ENCODE data around the gene SLC16A8.
"Not testable (repeated sequence)": the region's sequence is repeated elsewhere in the genome, so short reads cannot be mapped to it uniquely, and the experiment has no call there.

The SLC16A8 gene

DNA sequence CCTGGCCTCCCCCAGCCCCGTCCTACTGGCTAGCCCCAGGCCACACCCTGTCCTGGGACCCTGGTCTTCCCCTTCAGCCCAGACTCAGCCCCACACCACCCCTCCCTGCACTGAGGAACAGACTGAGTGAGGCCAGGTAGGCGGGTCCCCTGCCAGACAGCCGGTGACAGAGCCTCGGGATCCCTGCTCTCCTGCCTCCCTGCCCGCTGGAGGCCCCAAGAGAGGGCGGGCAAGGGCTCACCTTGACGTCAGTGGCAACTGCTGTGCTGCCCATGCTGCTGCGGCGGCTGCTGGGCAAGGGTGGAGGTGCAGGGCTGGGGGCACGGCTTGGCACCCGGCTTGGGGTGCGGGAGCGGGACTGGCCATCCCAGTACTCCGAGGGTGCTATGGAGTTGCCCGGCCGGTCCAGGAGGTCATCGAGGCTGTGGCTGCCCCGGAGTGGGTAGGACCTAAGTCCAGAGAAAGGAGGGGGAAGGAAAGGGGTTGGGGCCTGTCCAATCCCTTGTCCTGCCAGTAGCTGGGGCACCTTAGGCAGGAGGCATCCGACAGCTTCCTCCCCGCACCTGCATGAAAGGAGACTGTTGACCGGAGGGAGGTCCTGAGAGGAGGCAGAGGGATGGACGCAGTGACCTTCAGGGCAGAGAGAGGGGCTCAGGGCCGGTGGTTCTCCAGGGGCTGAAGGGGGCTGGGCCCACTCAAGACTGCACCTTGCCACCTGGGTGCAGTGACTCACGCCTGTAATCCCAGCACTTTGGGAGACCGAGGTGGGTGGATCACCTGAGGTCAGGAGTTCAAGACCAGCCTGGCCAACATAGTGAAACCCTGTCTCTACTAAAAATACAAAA, 2.2 kb upstream of the SLC16A8 start:
- no peak for DNase-seq (ENCODE audit: low spot score)

GRCh38 chr22:38085501-38085900, 1.5 kb upstream of the SLC16A8 start:
- DNase-seq (ENCODE audit: low spot score) = no peak

DNA sequence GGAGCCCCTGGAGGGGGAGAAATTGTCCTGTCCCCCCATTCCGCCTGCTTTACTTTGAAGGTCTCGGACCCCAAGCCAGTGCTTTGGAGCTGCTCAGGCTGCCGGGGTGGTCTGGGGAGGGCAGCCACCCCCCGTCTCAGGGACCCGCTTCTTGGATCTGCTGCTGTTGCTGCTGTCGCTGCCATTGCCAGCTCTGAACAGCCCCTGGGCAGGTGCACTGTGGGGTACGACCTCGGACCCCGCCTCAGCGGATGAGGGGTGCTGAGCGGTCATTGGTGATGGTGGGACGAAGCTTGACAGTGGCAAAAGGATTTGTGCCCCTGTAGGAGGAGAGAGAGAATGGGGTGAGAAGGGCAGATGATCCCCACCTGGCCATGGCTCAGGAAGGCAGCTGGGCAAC, 1.1 kb upstream of the SLC16A8 start:
- DNase-seq (ENCODE audit: low spot score) = no peak

DNA sequence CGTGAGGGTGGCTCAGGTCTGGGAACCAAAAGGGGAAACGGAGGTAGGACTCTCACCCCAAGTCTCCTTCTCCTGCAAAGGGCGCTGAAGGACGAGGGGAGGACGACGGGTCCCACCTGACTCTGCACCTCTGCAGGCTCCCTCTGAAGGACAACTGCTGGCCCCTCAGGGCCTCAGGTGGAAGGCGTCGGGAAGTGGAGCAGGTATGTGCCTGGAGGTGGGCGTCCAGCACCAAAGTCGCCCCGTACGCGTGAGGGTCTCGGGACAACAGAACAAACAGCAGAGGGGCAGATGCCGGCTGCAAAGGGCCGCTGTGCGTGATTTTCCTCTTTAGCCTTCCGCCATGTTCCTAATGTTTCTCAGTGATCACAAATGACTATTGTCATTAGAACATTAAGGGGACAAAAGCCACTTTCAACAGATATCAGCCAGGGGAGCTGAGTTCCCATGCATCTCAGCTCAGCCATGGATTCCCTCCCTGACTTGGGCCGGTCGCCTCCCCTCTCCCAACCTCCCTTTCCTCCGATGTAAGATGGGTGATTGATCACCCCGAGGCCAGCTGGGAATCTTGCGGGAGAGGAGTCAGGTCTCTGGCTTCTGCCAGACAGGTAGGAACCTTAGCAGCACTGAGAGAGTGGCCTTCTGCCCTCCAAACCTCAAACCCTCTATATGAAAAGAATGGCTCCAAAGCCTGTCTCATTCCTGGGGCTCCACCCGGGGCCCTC, 836 bp downstream of the SLC16A8 start:
- DNase-seq (ENCODE audit: low spot score) = no peak

DNA sequence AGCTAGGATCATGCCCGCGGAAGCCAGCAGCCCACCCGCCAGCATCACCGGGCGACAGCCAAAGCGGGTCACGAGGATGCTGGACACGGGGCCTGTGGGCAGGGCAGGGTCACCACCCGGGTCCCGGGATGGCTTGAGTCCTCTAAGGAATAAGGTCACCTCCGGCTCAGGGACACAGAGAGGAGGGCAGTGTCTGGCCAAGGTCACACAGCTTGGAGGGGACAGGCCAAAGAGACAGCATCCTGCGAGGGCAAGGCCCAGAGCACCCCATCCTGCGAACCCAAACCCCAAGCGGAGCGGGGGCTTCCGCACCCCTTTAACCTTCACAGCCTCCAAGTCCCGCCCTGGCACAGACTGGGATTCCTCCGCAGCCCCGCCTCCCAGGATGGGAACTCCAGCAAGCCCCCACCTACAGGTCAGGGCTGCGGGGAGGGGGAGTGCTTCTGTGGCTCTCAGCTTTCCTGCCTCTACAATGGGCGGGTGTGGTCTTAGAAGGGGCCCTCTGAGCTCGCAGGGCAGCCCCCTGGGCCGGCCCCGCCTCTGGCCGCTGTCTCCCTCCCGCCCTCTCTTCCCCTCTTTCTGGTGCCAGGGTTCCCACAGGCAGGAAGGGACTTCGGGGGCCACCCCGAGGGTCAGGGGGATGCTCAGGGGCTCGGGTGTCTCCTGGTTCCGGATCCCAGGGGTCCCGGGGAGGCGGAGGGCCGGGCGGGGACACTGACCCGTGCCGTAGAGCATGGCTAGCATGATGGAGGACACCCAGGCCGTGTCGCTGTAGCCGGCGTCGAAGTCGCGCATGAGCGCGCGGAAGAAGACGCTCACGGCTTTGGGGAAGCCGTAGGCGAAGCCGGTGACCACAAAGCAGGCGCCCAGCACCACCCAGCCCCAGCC, 1.8 kb downstream of the SLC16A8 start:
- no peak for DNase-seq (ENCODE audit: low spot score)

DNA sequence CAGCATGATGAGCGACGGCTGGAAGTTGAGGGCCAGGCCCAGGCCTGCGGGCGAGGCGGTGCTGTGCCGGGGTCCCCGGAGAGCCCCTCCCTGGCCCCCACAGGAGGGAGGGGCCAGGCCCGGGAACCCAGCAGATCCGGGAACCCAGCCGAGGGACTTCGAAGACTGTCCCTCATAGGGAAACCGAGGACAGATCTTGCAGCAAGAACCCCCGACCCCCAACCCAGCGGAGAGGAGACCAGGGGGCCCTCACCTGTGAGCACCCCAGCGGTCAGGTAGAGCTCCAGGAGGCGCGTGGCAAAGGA, 2.4 kb downstream of the SLC16A8 start:
- DNase-seq (ENCODE audit: low spot score) = no peak

DNA sequence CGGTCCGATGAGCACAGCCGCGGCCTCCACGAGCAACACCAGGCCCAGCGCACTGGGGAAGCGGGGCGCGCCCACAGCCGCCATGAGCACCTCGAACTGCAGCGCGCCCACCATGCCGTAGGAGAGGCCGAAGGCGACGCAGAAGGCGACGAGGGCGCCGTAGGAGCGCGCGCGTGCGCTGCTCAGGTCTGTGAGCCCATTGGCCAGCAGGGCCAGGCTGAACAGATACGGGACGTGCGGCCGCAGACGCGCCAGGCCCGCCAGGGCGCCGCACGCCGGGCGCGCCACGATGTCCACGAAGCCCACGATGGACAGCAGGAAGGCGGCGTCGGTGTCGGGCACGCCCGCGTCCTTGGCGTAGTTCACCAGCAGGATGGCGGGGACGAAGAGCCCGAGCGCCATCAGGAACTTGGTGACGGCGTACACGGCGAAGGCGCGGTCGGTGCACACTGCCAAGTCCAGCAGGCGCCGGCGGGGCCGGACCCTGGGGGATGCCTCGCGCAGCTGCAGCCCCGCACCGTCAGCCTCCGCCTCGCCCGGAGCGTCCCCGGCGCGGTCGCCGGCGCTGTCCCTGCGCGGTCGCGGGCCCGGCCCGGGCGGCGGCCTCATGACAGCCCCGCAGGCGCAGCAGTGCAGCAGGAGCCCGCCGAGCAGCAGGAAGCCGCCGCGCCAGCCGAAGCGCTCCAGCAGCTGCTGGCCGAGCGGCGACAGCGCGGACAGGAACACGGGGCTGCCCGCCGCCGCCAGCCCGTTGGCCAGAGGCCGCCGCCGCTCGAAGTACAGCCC, 2.9 kb downstream of the SLC16A8 start:
- DNase-seq (ENCODE audit: low spot score) = no peak

GRCh38 chr22:38080474-38080849, 3.5 kb downstream of the SLC16A8 start:
- DNase-seq (ENCODE audit: low spot score) = no peak

DNA sequence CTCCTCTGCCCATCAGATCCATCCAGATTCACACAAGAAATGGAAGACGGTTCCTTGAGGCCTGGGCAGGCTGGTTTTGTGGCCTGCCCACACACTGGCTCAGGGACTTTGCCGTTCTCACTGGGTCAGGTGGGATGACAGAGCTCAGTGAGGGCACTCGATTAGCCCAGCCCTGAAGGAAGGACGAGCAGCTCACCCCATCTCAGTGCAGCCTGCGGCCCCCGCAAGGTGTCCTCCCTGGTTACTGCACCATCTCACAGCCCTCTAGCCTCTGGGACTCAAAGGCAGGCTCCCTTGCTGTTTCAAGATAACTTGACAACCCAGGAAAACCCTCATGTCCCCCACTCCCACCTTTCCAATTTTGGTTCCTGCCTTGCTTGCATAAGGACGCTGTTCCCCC, 4.2 kb downstream of the SLC16A8 start:
- no peak for DNase-seq (ENCODE audit: low spot score)

GRCh38 chr22:38079208-38079607, 4.8 kb downstream of the SLC16A8 start:
- not testable (repeated sequence) for DNase-seq (ENCODE audit: low spot score)

- no peak for DNase-seq (ENCODE audit: low spot score)
Measured at GRCh38 chr22:38078046-38078840, 5.7 kb downstream of the SLC16A8 start.

- DNase-seq (ENCODE audit: low spot score) = no peak
Measured at GRCh38 chr22:38077595-38077994, 6.4 kb downstream of the SLC16A8 start.

DNA sequence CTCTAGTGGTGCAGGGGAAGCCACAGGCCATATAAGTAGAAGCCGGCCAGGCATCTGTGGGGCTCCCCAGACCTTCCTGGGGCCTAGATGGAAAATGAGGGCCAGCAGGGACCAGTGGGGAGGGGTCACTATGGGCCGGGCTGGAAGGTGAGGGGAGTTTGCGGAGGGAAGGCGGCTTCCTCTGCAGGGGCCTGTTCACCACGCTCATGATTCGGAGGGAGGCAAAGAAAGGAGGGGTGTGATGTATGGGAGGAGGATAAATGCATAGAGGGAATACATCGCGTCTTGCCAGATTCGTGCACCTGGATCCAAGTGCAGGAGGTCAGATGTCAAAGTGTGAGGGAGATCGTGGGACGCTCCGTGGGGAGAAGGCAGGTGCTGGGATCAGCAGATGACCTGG, 6.9 kb downstream of the SLC16A8 start:
- no peak for DNase-seq (ENCODE audit: low spot score)

GRCh38 chr22:38075961-38076360, 8.0 kb downstream of the SLC16A8 start:
- DNase-seq (ENCODE audit: low spot score) = no peak

DNA sequence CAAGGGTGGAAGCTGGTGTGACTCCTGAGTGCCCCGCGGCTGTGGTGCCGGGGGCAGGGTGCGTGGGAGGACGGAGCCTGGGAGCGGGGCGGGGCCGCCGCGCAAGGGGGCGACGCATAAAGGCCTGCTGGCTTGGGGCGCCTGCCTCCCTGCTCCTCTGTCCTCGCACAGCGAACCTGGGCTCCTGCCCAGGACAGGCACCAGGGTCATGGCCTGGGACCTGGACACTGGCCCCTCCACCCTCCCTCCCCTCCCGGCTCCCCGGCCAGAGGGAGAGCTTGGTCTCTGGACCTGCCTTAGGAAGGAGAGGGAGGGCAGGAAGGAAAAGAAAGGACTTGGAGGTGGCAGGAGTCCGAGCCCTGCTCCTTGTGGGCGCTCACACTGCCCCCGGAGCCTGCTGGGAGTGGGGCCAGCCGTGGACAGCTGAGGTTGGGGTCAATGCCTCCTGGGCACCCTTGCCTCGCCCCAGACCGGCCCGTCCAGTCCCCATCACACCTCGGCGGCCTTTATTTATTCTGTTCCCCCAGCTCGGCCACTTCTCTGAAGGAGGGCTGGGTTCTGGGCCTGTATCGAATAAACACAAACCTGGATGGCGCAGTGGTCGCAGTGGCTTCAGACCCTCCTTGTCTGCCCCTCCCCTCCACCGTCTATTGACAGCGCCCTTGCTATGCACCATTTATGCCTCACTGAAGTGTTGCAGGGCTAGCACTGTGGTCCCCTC, 8.7 kb downstream of the SLC16A8 start:
- DNase-seq (ENCODE audit: low spot score) = no peak

DNA sequence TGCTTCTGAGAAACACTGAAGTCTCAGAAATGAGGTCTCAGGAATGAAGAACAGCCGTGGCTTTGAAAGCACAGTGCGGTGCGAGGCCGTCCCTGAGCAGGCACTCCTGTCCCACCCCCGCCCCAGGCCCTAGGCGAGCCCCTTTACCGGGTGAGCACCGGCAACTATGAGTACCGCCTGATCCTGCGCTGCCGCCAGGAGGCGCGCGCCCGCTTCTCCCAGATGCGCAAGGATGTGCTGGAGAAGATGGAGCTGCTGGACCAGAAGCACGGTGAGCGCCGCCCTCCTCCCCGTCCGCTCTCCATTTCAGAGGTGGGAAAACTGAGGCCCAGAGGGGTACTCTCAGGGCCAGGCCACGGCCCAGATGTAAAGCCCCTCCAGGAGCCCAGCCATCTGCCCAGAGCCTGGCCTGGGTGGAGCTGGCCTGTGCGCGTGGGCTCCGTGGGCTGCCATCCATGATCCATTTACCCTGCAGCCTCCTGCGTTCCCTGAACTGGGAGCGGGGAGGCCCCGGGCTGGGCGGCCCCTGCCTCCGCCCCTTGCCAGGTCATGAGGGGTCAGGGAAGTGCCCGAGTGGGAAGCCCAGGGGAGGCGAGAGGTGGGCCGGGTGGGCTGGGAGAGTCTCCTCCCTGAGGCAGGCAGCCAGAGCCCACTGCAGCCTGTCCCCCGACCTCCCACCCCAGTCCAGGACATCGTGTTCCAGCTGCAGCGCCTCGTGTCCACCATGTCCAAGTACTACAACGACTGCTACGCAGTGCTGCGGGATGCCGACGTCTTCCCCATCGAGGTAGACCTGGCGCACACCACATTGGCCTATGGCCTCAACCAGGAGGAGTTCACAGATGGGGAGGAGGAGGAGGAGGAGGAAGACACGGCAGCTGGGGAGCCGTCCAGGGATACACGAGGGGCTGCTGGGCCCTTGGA, 9.5 kb downstream of the SLC16A8 start:
- no peak for DNase-seq (ENCODE audit: low spot score)

DNA sequence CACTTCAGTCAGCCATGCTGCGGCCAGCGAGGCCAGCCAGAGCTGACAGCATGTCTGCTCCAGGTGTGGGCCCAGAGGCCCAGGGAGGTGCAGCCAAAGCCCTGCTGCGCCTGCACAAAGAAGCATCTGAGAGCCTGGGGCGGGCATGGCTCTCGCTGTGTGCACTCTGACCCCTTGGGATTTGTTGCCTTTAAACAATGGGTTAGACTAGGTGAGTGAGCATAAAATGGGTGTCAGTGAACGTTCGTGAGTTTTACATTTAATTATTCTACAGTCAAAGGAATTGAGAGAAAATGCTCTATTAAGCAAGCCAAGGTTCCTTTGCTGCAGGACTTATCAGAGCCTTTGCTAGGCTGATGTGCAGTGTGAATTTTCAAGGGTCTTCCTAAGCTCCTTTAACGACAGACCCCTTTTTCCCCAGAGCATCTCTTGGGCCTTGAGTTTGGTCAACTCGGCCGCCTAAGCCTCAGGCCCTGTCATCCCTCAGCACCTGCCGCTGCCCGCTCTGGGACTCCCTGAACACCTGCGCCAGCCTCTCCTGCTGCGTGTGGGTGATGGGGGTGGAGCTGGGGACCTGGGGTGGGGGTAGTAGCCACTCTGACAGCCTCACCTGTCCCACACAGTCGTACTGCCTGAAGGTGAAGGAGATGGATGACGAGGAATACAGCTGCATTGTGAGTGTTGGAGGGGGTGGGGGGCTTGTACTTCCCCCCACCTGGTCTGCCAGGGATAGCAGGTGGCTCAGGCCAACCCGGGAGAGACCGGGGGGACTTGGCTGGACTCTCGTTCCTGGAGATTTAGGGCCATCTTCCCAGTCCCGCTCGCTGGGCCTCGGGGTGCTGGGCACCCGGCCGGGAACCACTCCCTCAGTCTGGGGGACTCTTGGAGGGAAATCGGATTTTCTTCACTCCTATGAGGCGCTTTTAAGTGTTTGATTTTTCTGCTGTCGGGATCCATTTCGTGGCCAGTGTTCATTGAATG, 10.5 kb downstream of the SLC16A8 start:
- no peak for DNase-seq (ENCODE audit: low spot score)
